ENCODE data around the gene LGALSL.

Gene LGALSL

GRCh38 chr2:64502860-64503259, 48.9 kb downstream of the LGALSL start:
- FAIRE-seq = no peak

DNA sequence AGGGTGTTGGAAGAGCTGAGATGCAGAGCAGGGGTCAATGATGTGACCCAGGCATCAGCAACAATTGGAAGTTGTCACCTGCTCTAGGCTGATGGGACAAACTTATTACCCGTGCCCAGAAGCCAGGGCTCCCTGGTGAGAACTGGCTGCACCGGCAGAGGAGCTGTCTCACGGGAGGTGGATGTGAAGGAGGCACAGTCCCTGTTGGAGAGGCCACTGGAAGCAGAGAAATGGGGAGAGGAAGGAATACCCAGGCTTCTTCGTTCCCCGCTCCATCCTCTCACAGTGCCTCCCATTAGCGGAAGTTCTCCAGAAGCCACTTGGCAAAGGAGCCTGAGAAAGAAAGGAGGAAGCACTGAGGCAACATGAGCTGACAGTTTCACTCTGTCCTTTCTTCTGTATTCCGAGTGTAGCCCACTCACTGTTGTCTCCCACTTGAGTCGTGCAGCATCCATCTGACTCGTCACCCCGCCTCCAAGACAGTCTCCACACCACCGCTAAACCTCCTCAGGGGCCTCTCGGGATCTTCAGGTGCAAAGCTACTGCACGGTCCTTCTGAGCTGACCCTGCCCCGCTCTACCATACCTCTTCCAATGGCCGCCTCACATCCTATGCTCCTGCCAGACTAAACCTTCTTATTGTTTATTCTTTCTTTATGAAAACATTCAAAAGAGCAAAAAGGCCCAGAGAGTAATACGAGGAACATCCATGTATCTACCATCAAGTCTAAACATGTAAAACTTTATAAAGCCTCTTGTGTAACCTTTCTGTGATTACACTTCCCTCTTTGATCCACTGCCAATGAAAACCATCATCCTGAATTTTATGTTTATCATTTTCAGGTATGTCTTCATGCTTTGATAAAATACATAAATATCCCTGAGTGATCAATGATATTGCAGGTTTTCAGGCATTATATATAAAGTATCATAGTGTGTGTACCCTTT, 51.1 kb downstream of the LGALSL start:
- FAIRE-seq = no peak

GRCh38 chr2:64506686-64507085, 52.7 kb downstream of the LGALSL start:
- FAIRE-seq = no peak

All from TTC549 (cell line).